Stimulated activated CD4-positive, alpha-beta T cell treated with anti-CD3 and anti-CD28 coated beads, Interleukin-15, amount 100 ng/mL, for 24 hours (primary cell): Measurements from ENCODE around the gene CERS6.
"Not testable (repeated sequence)": the region's sequence is repeated elsewhere in the genome, so short reads cannot be mapped to it uniquely, and the experiment has no call there.

Source experiments
- DNase-seq: peaks from one replicate; pipeline ENCODE4 v3.0.0-alpha.2; 2020

Gene CERS6

DNA sequence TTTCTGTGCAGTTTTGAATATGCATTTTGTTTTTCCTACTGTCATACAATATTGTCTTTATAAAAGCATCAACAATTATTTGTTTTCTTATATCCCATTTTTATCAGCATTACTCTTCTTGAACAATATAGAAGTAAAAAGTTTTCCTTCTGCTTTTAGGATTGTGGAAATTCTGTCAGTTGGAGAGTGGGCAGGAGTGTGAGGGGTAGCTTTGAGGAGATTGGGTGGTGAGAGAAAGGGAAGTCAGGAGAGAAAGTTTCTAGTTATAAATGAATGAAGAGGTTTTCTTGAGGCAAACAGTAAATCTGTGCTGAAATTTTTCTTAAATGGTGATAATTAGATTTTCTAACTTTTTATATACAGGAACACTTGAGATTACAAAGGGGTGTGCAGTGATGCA lies 194.7 kb downstream of the CERS6 start:
- DNase-seq: no peak

- no peak for DNase-seq
Observed at GRCh38 chr2:168652997-168653921, 197.2 kb downstream of the CERS6 start.

DNA sequence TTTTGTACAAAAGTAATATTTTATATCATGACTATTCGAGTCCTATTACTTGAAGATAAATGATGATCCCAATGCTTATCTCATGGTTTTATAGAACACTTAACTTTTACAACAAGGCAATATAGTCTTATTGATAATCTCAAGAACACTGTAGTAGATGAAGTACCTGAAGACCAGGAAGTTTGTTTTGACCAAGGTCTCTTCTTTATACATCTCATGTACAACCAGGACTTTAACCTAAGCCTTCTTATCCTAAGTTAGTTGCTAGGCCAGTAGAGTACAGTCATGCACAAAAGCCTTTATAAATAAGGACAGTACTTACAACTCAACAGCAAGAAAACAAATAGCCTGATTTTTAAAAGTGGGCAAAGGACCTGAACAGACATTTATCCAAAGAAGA lies 198.6 kb downstream of the CERS6 start:
- DNase-seq: no peak

GRCh38 chr2:168655207-168655606 lies 199.1 kb downstream of the CERS6 start:
- DNase-seq: no peak

GRCh38 chr2:168657378-168657777 lies 201.3 kb downstream of the CERS6 start:
- DNase-seq: not testable (repeated sequence)

- DNase-seq: no peak
Observed at GRCh38 chr2:168658706-168659105, 202.6 kb downstream of the CERS6 start.

GRCh38 chr2:168660870-168661862 lies 205.1 kb downstream of the CERS6 start:
- DNase-seq: no peak

DNA sequence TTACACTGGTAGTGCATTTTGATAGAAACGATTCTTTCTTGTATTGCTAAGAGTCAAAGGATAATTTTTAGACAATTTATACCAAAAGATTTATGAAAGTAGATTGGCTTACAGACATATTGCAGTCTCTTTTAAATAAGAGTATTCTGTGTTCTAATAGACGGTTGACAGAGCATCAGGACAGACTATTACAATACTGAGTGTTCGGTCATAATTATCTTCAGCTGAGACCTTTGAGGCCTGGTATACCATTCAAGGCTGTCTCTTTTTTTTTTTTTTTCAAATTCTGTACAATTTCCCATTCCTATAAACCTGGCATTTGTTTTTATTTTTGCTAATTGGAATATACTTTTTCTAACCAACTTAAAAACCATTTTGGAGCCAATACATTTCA lies 205.8 kb downstream of the CERS6 start:
- no peak for DNase-seq

GRCh38 chr2:168662651-168663208 lies 206.7 kb downstream of the CERS6 start:
- DNase-seq: no peak

GRCh38 chr2:168663993-168664392 lies 207.9 kb downstream of the CERS6 start:
- no peak for DNase-seq

DNA sequence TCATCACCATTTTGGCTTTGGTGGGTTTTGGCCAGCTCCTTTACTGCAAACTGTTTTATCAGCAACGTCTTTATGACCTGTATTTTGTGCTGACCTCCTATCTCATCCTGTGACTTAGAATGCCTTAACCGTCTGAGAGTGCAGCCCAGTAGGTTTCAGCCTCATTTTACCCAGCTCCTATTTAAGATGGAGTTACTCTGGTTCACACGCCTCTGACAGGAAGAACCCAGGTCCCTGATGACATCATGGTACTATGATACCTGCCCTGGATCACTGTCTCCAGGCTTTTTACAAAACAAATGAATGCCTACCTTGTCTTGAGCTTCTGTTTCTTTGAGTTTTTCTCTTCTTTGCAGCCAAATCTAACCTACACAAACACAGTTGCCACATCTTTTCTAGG lies 208.6 kb downstream of the CERS6 start:
- DNase-seq: not testable (repeated sequence)

GRCh38 chr2:168666339-168666738 lies 210.3 kb downstream of the CERS6 start:
- no peak for DNase-seq

GRCh38 chr2:168667156-168667555 lies 211.1 kb downstream of the CERS6 start:
- DNase-seq: no peak

DNA sequence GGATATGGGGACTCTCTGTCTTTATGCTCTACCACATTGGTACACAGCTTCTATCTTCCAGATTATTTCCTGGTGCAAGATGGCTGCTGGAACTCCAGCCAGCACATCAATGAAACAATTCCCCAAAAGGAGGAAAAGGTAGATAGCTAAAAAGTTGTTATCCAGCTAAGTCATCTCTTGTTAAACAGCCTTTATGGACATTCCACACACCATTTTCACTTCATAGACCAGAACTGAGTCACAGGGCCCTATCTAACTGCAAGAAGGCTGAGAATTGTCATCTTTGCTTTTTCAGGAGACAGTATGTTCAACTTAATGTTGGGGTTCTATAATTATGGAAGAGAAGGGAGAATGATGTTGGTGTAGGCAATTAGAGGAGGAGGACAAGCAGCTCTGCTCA lies 213.1 kb downstream of the CERS6 start:
- no peak for DNase-seq

DNA sequence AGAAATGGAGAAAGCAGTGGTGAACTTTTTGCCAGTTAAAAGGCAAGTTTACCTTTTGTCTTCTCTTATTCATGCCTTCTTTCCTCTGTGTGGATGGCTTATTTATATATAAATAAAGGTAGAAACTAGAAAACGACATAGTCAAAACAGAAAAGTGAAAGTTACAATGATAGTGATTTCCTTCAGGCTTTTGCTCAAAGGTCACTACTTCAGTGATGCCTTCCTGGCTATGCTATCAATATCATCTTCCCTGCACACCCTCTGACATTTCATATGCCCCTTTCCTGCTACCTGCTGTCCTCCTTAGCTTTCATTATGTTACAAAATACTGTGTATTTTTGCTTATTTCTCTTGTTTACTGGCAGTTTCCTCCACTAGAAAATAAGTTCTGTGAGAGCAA lies 214.4 kb downstream of the CERS6 start:
- no peak for DNase-seq

DNA sequence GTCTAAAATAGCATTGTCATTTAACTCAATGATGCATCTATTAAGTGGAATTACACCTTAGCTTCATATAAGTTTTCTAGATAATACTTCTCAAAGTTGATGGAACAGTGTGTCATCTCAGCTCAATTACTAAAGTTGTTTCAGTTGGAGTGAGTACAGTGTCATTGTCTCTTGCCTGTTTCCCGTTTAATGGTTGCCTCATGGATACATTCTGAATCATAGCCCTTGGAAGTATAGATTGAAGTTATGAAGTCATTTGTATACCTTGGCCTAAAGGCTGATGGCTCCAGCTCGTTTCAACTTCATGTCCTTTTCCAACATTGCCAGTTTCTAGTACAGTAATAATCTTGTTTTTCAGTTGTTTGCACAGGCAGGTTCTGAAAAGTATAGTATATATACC lies 215.9 kb downstream of the CERS6 start:
- DNase-seq: no peak

DNA sequence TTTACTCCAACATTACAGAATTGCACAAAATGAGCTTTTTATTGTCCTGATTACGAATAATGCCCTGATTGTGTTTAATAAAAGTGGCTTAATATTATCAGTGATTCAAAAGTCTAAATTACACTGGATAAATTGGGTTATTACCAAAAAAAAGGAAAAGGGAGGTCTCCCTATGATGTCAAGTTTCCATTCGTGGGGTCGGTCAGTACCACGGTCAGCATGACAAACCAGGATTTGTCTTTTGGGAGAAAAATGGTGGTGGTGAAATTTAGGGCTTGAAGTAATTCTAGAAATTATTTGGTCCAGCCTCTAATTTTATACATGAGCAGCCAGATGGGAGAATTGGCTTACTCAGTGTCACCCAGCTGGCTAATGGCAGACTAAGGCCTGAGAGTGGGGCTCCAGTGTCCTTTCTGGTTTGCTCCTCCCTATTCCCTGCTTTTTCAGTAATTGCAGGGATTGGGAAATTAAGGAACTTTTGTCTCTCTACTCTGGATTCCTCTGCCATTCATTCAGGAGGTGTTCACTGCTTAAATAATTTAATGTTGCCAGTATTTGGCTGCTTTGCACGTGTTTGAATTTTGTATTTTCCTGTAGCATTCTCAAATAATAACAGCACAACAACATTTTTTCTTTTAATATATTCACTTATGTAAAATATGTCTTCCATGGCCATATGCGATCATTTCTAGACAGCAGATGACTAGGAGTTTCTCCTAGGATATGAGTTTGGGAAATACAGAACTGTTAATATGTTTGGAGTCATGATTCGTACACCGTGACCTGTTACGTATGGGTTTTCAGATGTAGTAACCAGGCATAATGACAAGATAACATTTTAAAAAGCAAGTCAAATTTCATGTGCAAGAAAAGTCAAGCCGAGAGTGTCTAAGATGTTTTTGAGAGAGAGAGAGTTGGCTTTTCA lies 217.5 kb downstream of the CERS6 start:
- no peak for DNase-seq

- DNase-seq: no peak
Observed at GRCh38 chr2:168678153-168678853, 222.2 kb downstream of the CERS6 start.

GRCh38 chr2:168679081-168679480 lies 223.0 kb downstream of the CERS6 start:
- DNase-seq: no peak

- no peak for DNase-seq
Observed at GRCh38 chr2:168679741-168680310, 223.8 kb downstream of the CERS6 start.

- no peak for DNase-seq
Observed at GRCh38 chr2:168683996-168684395, 227.9 kb downstream of the CERS6 start.
